Measurements from ENCODE around the gene CDC14B.
"Not testable (repeated sequence)": the region's sequence is repeated elsewhere in the genome, so short reads cannot be mapped to it uniquely, and the experiment has no call there.

Gene CDC14B

GRCh38 chr9:96503374-96503748 lies 116.3 kb downstream of the CDC14B start:
- DNase-seq: not testable (repeated sequence)

DNA sequence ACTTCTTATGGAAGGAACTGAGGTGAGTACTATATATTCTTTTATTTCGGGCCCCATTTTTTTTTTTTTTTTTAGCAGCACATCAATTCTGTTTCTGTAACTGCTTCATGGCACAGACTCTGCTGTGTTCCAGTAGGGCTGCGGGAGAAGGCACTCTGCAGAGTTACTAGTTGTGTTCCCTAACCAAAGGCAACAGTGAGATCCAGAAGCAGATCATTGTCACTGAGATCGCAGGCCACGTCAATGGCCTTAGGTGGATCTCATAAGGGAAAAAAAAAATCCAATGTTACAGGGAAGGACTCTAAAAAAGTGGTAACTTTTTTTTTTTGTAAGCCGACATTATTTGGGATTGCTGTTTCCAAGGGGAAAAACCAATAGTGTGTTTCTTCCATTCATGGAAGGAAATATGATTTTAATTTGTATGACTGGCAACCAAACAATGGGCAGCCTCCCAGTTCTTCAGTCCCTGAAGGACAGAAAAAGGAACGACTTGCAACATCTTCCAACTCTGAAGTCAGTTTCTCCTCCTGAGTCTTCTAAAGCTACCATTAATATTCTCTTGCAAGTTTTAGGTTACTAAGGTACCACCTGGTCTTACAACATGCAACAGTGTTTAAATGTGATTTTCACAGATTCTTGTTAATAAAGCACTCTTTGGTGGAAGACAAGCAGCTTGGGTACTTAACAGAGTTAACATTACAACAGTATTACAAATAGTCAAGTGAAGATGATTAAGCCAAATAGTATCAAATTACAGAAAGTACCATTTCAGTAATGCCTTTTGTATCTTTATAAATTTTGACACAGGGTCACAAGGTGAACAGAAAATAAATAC lies 116.9 kb downstream of the CDC14B start:
- no peak for DNase-seq

DNA sequence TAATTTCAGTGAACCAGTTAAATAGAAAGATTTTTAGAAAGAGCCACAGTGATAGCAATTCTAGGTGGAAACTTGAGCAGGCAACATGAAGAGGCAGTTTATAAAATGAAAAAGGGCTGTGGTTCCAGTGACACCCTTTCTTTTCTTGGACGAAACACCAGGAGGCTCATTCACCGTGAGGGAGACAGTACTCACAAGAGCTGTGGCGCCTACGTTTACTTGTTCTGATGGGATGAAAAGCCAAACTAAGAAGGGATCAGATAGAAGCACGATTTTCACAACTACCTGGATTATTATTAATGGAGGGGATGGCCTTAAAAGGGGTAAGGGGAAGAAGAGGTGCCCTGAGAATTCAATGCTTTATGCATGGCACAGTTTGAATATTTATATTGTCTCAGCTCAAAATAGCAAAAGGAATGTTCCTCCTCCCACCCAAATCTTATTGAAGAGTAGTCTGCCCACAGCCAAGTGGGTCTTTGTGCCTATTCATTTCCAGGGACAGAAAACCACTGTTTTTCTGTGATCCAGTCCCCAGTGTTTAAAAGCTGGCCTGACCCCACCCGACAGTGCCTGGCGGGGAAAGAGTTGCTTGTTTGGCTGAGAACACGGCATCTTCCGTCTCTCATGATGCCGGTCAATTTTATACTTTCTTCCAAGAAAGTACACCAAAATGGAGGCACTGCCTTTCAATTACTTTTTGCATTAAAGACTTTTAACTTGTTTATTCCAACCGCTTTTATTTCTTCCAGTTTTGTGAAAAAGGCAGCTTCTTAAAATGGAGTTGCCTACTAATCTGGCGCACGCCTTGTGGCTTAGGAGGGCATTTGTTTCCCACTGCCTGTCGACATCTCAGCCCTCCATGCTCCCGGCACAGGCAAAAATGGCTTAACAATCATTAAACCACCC lies 117.8 kb downstream of the CDC14B start:
- DNase-seq: peak in 35 of 58 donors; percentile 18 to 86 (median 44)

DNA sequence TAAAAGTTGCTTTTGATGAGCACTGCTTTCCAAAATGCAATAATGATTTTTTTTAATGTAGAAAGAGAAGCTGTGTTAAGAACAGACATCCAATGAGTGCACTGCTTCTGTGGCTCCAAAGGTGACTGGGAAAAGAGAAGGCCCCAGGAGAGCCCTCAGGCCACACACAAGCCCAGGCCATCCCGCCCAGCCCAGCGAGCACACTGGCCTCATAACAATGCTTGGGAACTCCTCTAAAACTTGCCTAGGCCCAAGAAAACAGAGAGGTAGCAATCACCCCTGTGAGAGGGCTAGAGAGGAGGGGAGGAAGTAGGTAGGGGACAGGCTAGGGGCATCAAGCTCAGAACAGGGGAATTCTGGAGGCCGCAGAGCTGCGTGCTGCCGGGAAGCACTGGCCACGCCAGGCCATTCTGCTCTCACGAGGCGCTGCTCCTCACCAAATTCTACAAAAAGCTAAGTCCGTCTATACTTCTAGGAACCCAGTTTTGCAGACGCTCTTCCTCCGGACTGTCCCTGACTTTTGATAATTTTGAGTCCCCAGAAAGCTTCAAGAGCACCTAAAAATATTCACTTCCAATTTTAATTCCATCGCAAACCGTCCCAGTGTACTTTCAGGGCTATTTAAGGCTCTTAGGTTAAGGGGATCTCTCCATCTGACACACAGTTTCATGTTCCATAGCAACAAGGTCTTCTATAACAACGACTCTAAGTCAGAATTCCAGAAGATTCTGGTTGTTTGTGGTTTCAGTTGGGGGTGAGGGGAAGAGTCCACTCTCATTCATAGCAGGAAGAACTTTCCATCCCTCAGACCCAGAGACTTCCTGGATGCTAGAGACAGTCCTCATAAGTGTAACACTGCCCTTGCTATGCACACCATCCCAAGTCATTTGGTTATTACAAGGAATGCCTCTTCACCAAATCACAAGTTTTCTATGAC lies 118.7 kb downstream of the CDC14B start:
- peak in 1 of 58 donors; percentile 50 for DNase-seq

GRCh38 chr9:96499257-96499656 lies 120.4 kb downstream of the CDC14B start:
- no peak for DNase-seq

DNA sequence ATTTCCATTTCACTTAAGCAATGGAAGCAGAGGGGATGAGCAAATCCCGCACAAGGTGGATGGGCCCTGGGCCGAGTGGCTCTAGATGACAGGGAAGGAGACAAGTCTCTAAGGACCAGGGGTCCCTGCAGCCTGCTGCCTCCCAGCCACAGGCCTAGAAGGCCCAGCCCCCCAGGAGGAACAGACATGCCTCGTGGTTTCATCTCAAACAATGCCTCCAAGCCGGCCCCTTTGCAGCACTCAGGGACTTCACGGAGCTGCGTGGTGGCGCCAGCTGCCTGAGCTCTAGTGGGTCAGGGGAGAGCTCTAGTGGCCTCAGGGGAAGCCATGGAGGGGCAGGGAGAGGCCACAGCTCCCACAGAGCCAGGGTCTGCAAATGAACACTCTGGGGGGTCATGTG lies 120.8 kb downstream of the CDC14B start:
- DNase-seq: peak in 1 of 58 donors; percentile 22

DNA sequence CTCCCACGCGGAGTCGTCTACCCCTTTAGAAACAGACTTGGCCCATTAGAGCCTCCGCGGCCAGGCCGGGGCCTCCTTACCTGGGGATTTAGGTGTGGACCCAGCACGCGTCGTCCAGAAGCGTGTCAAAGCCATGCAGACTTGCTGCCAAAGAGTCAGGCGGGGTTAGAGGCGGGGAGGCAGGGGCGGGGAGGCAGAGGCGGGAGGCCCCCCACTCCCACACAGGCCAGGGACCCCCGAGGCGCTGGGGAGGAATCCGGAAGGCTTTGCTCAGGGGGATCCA lies 122.6 kb downstream of the CDC14B start:
- no peak for DNase-seq

DNA sequence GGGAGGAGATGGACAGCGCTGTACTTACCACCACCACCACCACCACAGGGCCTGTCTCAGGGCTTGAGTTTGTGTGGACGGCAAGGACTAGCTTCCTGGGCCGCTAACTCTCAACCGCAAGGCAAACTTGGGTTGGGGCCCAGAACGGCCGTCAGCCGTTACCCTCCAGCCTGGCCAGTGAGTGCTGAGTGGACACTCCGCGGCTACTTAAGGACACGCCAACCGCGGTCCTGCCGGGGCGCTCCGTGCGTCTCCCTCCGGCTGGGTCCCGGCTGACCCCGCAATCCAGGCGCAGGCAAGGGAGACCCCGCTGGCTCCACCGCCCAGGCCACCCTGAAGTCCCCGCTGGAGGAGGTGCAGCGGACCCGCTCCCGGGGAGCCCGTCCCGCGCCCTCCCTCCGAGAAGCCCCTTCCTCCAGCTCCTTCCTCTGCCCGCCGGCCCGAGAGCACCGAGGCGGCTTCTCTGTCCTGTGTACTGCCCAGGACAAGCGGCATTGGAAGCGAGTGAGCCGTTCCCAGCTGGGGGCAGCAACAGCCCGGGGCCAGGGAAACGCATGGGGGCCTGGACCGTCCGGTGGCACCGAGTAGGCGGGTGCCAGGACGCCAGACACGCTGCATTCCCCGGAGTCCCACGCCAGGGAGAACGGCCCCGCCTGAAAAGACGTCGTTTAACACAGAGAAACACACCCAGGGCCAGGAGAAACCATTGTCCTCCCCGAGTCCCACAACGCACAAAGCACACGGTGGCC lies 123.1 kb downstream of the CDC14B start:
- no peak for DNase-seq

DNA sequence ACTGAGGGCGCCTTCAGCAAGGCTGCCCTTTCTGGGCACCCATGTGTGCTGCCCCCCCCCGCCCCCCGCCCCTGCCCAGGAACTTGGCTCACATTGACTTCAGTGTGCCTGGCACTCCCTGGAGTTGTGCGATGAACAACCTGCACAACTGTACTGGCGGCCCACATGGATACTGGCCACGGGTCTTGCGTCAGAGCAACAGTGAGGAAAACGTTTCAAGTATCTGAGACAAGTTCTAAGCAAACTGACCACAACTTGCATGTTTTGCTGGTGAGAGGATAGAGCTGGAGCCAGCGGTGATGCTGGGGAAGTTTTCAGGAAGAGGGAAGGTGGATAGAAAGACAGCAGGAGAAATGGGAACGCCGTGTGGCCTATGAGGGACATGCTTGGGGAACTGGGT lies 124.3 kb downstream of the CDC14B start:
- DNase-seq: no peak

DNA sequence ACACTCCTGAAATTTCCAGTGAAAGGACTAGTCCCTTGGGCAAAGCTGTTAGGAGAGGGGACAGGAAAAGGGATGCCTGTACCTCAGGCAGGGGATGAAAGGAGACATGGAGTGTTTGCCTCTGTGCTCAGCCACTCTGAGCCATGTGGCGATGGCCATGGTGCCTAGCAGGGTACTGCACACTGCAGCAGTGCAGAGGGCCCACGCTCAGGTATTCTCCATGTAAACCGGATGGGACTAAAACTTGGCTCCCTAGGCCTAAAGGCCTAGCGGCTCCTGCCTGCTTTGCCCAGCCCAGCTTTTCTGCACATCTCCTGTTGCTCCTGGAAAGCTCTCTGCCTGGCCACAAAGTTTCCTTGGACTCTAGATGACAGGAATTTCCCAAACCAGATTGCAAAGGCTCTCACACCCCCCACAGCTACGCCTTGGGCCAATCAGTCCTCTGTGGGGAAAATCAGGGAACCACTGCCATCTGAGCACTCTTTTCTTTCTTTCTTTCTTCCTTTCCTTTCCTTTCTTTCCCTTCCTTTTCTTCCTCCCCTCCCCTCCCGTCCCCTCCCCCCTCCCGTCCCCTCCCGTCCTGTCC lies 125.3 kb downstream of the CDC14B start:
- no peak for DNase-seq

- DNase-seq: no peak
These were observed 125.9 kb downstream of the CDC14B start for GRCh38 chr9:96493757-96494156.

DNA sequence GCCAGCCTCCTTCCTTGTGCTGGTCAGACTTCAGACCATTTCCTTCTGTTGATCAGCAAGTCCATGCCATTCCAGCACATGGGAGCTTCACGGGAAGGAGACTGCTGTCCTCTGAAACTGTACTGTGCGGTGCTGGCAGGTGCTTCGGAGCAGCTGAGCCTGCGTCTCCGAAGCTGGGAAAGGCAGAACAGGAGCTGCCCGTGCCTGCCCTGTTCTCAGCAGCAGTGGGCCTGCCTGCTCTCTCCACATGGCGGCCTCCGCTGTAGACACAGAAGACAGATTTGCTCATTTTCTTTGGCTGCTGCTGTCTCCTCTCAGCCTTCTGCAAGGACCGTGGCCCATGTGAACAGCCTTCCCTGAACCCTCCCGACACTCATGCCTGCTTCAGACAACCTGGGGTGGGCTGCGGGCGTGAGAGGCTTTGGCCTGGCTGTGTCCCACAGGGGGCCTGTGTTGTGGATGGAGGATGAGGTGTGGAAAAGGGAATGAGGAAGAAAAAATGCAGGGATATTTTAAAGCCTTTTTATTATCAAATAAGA lies 126.6 kb downstream of the CDC14B start:
- DNase-seq: no peak

GRCh38 chr9:96491880-96492525 lies 127.6 kb downstream of the CDC14B start:
- DNase-seq: no peak

GRCh38 chr9:96491079-96491879 lies 128.4 kb downstream of the CDC14B start:
- DNase-seq: no peak

GRCh38 chr9:96490534-96491078 lies 129.0 kb downstream of the CDC14B start:
- DNase-seq: no peak

DNA sequence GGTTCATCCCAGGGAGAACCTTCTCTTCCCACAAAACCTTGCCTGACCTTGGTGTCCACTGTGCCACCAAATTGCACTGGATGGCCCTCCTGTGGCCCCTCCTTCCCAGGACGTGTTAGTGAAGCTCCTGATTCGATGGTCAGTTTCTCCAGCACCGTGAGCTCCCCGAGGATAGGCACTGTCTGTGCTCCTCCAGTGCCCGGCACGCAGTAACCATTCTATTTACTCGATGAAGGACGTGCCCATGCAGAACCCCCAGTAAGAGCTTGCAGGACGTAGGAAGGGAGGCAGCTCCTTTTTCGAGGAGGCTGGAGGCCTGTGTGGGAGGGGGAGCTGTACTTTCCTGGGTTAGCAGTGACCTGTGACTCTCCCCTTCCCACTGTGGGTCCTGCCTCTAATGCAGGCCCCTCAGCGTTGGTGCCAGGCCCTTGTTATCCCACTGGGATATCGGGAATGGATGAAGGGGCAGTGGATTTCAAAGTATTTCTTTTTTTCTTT lies 130.1 kb downstream of the CDC14B start:
- DNase-seq: no peak

GRCh38 chr9:96487949-96488348 lies 131.7 kb downstream of the CDC14B start:
- peak in 4 of 58 donors; percentile 15 to 74 (median 26) for DNase-seq

- DNase-seq: no peak
These were observed 132.6 kb downstream of the CDC14B start for GRCh38 chr9:96487029-96487396.
